Neural cell (in vitro differentiated cells): ENCODE measurements around the gene DGKD. TPM values are rescaled to one million over a fixed set of nuclear protein-coding genes. Genes with fewer than 3 reads are reported as not detected.

Experiments used
- H2AFZ ChIP-seq: fragments of 200-600, 300-800 bp; sonication (generic), shearing (Covaris generic); 2 replicates; pipeline ENCODE4 v1.6.0; 2014; ENCODE audit warnings: low read depth, mild to moderate bottlenecking, antibody characterized with exemption, low read length, moderate library complexity
- H3F3A ChIP-seq: fragments of 200-600 bp; shearing (Covaris generic); 2 replicates; pipeline ENCODE4 v1.6.1; 2016; ENCODE audit warnings: mild to moderate bottlenecking, moderate library complexity, mixed read lengths, antibody characterized with exemption, low read length; ENCODE audit not compliant: insufficient read depth, poor library complexity, severe bottlenecking
- H3K27ac ChIP-seq: fragments of 200-600, 300-800 bp; sonication (generic), shearing (Covaris generic); 2 replicates; pipeline ENCODE4 v1.5.1; 2014; ENCODE audit warnings: mild to moderate bottlenecking, low read length, moderate library complexity
- H3K27me3 ChIP-seq: fragments of 300-800, 200-600 bp; sonication (generic), shearing (Covaris generic); 2 replicates; pipeline ENCODE4 v1.6.0; 2014; ENCODE audit warnings: mild to moderate bottlenecking, low read depth, low read length, moderate library complexity; ENCODE audit not compliant: insufficient read depth
- H3K36me3 ChIP-seq: fragments of 300-800, 200-600 bp; sonication (generic), shearing (Covaris generic); 2 replicates; pipeline ENCODE4 v1.5.1; 2014; ENCODE audit warnings: mild to moderate bottlenecking, antibody characterized with exemption, low read length, moderate library complexity; ENCODE audit not compliant: insufficient read depth
- H3K4me2 ChIP-seq: fragments of 300-800, 200-600 bp; sonication (generic), shearing (Covaris generic); 2 replicates; pipeline ENCODE4 v1.6.0; 2014; ENCODE audit warnings: mild to moderate bottlenecking, low read length
- H3K4me3 ChIP-seq: fragments of 300-800, 200-600 bp; sonication (generic), shearing (Covaris generic); 2 replicates; pipeline ENCODE4 v1.5.1; 2014; ENCODE audit warnings: mild to moderate bottlenecking, low read length, moderate library complexity
- H3K79me2 ChIP-seq: fragments of 200-600 bp; shearing (Covaris generic); replicated peaks from 2 replicates; pipeline ENCODE4 v1.6.0; 2014; ENCODE audit warnings: mild to moderate bottlenecking, low read length, moderate library complexity; ENCODE audit not compliant: insufficient read depth
- H3K9ac ChIP-seq: fragments of 300-800, 200-600 bp; sonication (generic), shearing (Covaris generic); 2 replicates; pipeline ENCODE4 v1.6.1; 2016; ENCODE audit warnings: mild to moderate bottlenecking, low read length, mixed read lengths
- H3K9me2 ChIP-seq: fragments of 200-600 bp; shearing (Covaris generic); 2 replicates; pipeline ENCODE4 v1.6.1; 2016; ENCODE audit warnings: mild to moderate bottlenecking, low read length, mixed read lengths; ENCODE audit not compliant: insufficient read depth
- H3K9me3 ChIP-seq: fragments of 200-600, 300-800 bp; sonication (generic), shearing (Covaris generic); 2 replicates; pipeline ENCODE4 v1.6.1; 2016; ENCODE audit warnings: mild to moderate bottlenecking, mixed run types, low read length, moderate library complexity, mixed read lengths
- H4K20me1 ChIP-seq: fragments of 200-600 bp; shearing (Covaris generic); 2 replicates; pipeline ENCODE4 v1.6.1; 2016; ENCODE audit warnings: mild to moderate bottlenecking, mixed run types; ENCODE audit not compliant: insufficient read depth
- CTCF ChIP-seq: fragments of 450-650 bp; IDR thresholded peaks from 2 replicates; pipeline ENCODE4 v1.5.1; 2014; ENCODE audit warnings: antibody characterized with exemption, mild to moderate bottlenecking, moderate library complexity; ENCODE audit not compliant: poor library complexity, severe bottlenecking
- EP300 ChIP-seq: fragments of 450-650 bp; conservative IDR thresholded peaks from 2 replicates; pipeline ENCODE4 v1.6.1; 2014; ENCODE audit warnings: antibody characterized with exemption, mild to moderate bottlenecking, moderate library complexity; ENCODE audit not compliant: poor library complexity, severe bottlenecking
- EZH2 ChIP-seq: fragments of 200-600, 300-800 bp; shearing (Covaris generic), sonication (generic); IDR thresholded peaks from 2 replicates; pipeline ENCODE4 v1.6.1; 2014; ENCODE audit warnings: antibody characterized with exemption, low read length, borderline replicate concordance, mild to moderate bottlenecking; ENCODE audit not compliant: insufficient read depth, poor library complexity, severe bottlenecking
- MXI1 ChIP-seq: fragments of 450-650 bp; conservative IDR thresholded peaks from 2 replicates; pipeline ENCODE4 v1.6.1; 2014; ENCODE audit warnings: antibody characterized with exemption, mild to moderate bottlenecking; ENCODE audit not compliant: poor library complexity, severe bottlenecking
- POLR2AphosphoS5 ChIP-seq: IDR thresholded peaks from 2 replicates; pipeline ENCODE4 v1.6.1; 2012
- RAD21 ChIP-seq: fragments of 450-650 bp; conservative IDR thresholded peaks from 2 replicates; pipeline ENCODE4 v1.6.1; 2014; ENCODE audit warnings: antibody characterized with exemption, mild to moderate bottlenecking, moderate library complexity
- REST ChIP-seq: IDR thresholded peaks from 2 replicates; pipeline ENCODE4 v1.6.1; 2012; ENCODE audit warnings: borderline replicate concordance
- SMC3 ChIP-seq: fragments of 450-650 bp; conservative IDR thresholded peaks from 2 replicates; pipeline ENCODE4 v1.6.1; 2014; ENCODE audit warnings: antibody characterized with exemption, mild to moderate bottlenecking, moderate library complexity; ENCODE audit not compliant: poor library complexity
- TAF1 ChIP-seq: IDR thresholded peaks from 2 replicates; pipeline ENCODE4 v1.6.1; 2012; ENCODE audit warnings: low read depth
- polyA plus RNA-seq: library from polyadenylated mRNA; depleted of rRNA; stranded (reverse); fragments of >200 nt; gene quantifications from 2 replicates; pipeline ENCODE4 v1.2.3, GENCODE V29; 2014

Gene DGKD
- polyA plus RNA-seq, 1 donor from 2014 or later = 36.4 TPM

- Histone ChIP-seq H2AFZ (no peak overlapping the region), H4K20me1 (no peaks in the 10 kb centered on the region), H3K79me2 (no peaks in the 10 kb centered on the region), H3K9me2 (no peaks in the 10 kb centered on the region), H3K4me2 (no peak overlapping the region), H3K27ac (no peak overlapping the region), H3K27me3 (no peaks in the 10 kb centered on the region), H3K4me3 (no peak overlapping the region), H3F3A (no peaks in the 10 kb centered on the region), H3K36me3 (no peaks in the 10 kb centered on the region), H3K9me3 (no peaks in the 10 kb centered on the region), H3K9ac (no peak overlapping the region)
- TF ChIP-seq EZH2 = no peak
- no peak for TF ChIP-seq CTCF
- no peak for TF ChIP-seq REST
- no peak for TF ChIP-seq EP300
Observed at GRCh38 chr2:233433029-233433428, 78.7 kb downstream of the DGKD start.

GRCh38 chr2:233433794-233434193 is 79.5 kb downstream of the DGKD start:
- Histone ChIP-seq H3K4me2 (no peak overlapping the region), H2AFZ (no peak overlapping the region), H4K20me1 (no peaks in the 10 kb centered on the region), H3K36me3 (no peaks in the 10 kb centered on the region), H3K9me2 (no peaks in the 10 kb centered on the region), H3K27me3 (no peaks in the 10 kb centered on the region), H3K79me2 (no peaks in the 10 kb centered on the region), H3K9me3 (no peaks in the 10 kb centered on the region), H3K27ac (no peak overlapping the region), H3F3A (no peaks in the 10 kb centered on the region), H3K4me3 (no peak overlapping the region), H3K9ac (no peak overlapping the region)
- no peak for TF ChIP-seq SMC3
- TF ChIP-seq MXI1 = no peak
- no peak for TF ChIP-seq EP300
- no peak for TF ChIP-seq POLR2AphosphoS5
- TF ChIP-seq TAF1 = no peak
- TF ChIP-seq CTCF = no peak
- TF ChIP-seq RAD21 = no peak
- no peak for TF ChIP-seq EZH2
- no peak for TF ChIP-seq REST
